Erythroblast (primary cell): ENCODE results near the gene CDC42BPB.

Experiments used
- DNase-seq, 2 experiments: peaks; one replicate each; lab custom pipeline; 2025; lab: John Stamatoyannopoulos, UW
- GATA1 ChIP-seq: IDR thresholded peaks from 2 replicates; pipeline ENCODE4 v1.6.1; 2011; ENCODE audit warnings: low read depth, mild to moderate bottlenecking, control low read depth, low read length, moderate library complexity
- POLR2A ChIP-seq: IDR thresholded peaks from 2 replicates; pipeline ENCODE4 v1.6.1; 2011; ENCODE audit warnings: mild to moderate bottlenecking, low read length

CDC42BPB gene

DNA sequence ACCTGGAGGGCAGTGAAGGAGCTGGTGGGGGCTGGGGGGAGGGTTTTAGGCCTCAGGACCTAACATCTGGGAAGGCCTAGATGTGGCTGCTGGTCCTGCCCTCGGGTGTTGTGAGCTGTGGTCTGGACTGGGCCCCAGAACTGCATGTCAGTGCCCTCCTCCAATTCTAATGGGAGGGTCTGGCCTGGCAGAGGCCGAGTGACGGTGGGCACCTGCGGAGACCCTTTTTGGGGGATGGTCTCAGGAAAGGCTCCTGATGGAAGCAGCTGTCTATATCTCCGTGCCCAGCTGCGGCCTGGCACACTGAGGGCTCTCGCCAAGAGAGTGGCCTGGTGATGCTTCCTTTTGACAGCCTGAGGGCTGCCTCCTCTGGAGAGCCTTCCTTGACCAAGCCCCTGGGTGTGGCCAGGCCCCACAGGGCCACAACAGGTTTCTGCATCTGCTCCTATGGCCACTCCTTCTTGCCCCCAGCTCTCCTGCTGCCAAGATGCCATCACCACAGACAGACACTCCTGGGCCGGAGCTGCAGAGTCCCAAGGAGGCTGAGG is 42.5 kb upstream of the CDC42BPB start:
- DNase-seq, result no peak
- TF ChIP-seq GATA1 (no peak), POLR2A (no peak)

DNA sequence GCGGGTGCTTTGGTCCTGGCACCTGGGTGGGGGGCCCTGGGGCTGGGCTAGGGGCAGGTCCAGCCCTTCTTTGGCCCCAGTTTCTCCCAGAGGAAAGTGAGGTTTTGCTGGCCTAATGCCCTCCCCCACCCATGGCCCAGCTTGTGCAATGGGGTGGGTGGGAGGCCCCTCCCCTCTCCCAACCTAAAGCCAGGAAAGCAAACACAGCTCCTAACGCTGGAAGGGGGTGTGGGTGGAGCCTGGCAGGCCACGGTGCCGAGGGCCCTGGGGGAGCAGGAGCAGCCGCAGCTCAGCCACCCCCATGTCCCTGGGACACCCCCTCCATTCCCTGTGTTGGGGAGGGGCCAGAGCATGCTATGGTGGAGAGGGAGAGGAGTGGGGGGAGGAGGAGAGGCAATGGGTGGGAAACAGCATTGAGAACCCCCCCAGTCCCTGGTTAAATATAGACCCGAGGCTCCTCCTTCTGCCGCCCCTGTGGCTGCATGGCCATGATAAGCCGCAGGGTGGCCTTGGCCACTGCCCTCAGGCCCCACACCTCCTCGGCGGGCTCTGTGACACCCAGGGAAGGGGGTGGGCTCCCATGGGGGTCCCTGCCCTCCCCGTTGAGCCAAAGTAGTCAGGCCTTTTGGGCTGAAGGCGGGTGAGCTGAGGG is 41.9 kb upstream of the CDC42BPB start:
- DNase-seq, result peak; percentile 54 to 69
- TF ChIP-seq GATA1, result no peak
- TF ChIP-seq POLR2A, result no peak

DNA sequence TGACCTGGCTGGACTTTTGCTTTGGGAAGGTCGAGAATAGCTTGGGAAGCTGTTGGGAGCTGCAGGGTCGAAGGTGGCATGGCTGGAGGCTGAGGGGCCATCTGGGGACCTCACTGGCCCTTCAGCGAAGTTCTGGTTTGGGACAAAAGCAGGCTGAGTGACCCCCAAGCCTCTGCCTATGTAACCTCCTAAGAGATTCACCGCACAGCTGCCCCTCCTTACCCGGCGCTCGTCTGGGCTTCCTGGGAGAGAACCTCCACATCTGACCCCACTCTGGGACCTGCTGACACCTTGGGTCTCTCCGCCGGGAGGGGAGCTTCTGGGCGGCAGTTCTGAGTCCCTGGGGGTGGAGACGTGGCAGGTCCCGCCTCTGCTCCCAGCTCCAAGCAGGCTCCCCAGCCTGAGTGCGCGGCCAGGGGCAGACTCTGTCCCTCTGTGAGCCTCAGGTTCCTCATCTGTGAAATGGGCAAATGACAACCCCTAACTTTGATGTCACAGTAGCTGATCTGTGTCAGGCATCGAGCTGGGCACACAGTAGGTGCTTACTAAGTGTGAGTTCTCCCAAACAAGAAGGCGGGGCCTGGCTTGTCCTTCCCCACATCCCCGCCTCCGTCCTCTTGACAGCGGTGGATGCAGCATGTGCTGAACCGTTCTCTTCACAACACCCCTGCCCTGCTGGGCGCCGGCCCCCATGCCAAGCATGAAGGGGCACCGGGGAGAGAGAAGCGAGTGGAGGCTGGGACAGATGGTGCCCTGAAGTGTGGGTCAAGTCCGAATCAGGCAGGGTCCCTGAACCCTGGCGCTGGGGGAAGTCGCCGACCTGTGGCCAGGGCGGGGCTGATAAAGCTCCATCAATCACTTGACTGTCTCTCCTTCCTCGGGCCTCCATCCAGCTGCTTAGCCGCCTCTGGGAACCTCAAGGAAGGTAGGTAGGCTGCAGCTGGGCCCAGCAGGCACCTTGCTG is 40.9 kb upstream of the CDC42BPB start:
- no peak for DNase-seq
- TF ChIP-seq GATA1, result no peak
- TF ChIP-seq POLR2A, result no peak

DNA sequence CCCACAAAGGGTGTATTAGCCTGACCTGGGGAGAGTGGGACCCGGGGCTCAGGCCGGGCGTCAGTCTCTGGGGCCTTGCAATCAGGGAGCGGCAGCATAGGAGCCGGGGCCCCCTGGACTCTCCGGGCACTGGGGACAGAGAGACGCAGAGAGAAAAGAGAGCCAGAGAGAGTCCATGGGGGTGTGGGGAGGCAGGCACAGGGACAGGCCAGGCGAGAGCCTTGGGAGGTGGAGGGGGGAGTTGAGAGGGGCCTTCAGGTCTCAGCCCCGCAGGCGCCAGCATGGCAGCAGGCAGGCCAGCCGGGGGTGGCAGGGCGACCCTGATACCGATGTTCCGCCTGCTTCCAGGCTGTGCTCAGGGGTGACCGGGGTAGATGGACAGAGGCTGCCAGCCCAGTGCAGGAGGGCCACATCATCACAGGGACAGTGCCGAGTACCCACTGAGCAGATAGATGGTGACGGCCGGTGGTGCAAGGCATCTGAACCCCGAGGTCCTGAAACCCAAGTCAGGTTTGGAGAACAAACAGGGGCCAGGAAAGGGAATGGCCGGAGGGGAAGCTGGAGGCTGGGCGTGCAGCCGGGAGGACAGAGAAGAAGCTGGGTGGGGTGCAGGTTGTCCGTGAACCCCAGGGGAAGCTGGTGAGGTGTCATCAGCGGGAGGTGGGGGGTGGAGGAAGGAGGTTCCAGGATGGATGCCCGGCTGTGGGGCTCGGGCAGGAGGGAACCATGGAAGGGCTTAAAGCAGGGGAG is 40.1 kb upstream of the CDC42BPB start:
- no peak for DNase-seq
- no peak for TF ChIP-seq POLR2A
- no peak for TF ChIP-seq GATA1

DNA sequence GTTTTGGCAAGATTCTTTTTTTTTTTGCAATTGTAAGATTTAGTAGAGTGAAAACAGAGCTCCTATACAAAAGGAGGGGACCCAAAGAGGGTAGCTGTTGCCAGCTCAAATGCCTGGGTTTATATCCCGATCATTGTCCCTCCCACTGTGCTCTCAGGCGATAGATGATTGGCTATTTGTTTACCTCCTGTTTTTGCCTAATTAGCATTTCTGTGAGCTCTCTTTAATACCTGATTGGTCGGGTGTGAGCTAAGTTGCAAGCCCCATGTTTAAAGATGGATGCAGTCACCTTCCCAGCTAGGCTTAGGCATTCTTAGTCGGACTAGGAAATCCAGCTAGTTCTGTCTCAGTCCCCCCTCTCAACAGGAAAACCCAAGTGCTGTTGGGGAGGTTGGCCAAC is 39.0 kb upstream of the CDC42BPB start:
- TF ChIP-seq POLR2A (no peak), GATA1 (no peak)

DNA sequence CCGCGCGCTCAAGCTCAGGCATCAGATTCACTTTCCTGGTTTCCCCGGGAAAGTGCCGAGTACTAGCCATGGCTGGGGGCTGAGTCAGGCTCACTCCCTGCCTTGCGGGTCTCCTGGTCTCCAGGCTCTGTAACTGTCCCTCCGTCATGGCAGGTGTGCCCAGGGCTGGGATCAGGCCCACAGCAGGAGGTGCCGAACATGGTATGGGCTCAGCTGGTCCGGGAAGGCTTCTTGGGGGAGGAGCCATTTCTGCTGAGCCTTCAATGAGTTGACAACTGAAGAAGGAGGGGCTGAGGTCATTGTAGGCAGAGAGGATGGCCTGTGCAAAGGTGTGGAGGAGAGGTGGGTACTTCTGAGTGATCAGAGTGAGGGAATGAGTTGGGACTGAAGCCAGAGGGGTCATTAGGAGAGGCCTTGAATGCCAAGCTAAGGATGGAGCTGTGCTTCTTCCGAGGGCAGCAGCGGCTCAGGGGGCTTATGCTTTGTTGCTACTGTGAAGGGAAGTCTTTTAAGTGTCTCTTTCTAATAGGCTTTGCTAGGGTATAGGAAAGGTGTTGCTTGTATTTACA is 37.9 kb upstream of the CDC42BPB start:
- no peak for TF ChIP-seq GATA1
- no peak for TF ChIP-seq POLR2A
- DNase-seq, result no peak

More for the DNA sequence above, 39.0 kb upstream of the CDC42BPB start:
- DNase-seq, result no peak

DNA sequence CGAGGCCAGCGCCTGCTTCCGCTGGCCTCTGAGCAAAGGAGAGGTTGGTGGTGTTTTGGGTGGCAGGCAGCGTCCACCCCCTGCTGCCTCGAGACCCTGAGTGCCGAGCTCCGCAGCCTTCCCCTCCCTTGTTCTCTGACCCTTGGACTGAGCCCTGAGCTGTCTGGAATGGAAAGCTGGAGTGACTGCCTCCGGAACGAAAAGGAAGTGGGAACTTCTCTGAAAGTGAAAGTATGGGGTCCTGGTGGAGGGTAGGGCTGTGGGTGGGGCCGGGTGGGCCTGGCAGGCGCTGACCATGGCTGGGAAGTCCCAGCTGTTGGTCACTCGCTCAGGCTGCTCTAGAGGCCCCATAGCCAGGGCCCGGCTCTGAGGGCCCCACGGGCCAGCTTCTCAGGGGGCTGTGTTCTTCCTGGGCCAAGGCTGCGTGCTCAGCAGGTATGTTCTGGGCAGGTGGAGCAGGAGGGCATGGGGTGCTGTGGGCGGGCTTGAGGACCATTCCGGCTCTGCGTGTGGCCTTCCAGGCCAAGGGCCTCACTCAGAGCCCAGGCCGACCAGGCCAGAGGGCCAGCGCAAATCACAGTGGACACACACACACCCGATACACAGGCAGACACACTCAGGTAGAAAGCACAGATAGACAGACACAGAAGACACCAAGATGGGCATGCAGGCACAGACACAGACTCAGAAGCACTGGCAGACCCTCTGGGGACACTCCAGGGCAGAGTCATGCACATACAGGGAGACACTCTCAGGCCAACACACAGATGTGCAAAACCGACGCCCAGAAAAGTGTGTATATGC is 37.3 kb upstream of the CDC42BPB start, which contains the start of gene EXOC3L4:
EXOC3L4 (plus strand) TSS at position 320 of the 804 bp plus-strand sequence. CDS start 5,495 bp downstream, outside the sequence.
- TF ChIP-seq POLR2A, result no peak
- TF ChIP-seq GATA1, result no peak
- DNase-seq, result no peak

DNA sequence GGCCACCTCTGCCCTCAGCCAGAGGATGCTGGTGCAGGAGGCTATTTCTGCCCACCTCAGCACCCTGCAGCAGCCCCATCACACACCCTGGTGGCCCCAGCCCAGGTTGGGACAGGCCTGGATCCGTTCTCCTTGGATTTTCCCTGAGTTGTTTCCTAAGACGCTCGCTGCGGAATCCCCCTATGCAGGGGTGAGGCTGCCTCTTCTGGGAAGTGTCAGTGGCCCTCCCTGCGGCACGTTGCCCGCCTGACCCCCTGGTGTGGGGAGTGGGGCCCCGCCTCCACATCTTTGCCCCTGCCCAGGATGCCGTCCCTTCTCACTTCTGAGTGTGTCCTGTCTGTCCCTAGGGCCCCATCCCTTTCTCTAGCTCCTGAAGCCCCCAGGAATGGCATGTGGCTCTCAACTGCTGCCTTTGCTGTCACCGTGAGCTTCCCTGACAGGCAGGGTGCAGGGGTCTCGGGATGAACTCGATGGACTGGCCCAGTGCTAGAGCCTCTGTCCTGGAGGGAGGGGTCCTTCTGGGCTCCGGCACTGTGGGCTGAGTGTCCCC is 36.6 kb upstream of the CDC42BPB start:
- DNase-seq, result no peak

DNA sequence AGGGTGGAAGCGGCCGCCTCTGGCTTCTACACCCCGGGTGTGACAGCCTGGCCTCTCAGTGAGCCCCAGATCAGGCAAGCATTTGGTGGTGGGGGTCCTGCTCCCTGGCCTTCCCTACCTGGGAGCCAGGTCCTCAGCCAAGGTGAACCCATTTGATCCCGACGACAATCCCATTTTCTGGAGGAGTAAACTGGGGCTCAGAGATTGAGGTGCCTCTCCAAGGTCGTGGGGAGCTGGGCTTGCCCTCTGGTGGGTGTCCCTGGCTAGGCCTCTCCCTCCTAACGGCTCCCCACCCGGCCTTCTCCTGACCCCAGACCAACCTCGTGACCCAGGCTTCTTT is 34.5 kb upstream of the CDC42BPB start:
- TF ChIP-seq GATA1, result no peak
- TF ChIP-seq POLR2A, result no peak
- DNase-seq, result no peak

More for the DNA sequence above, 36.6 kb upstream of the CDC42BPB start:
- TF ChIP-seq GATA1 (no peak), POLR2A (no peak)

DNA sequence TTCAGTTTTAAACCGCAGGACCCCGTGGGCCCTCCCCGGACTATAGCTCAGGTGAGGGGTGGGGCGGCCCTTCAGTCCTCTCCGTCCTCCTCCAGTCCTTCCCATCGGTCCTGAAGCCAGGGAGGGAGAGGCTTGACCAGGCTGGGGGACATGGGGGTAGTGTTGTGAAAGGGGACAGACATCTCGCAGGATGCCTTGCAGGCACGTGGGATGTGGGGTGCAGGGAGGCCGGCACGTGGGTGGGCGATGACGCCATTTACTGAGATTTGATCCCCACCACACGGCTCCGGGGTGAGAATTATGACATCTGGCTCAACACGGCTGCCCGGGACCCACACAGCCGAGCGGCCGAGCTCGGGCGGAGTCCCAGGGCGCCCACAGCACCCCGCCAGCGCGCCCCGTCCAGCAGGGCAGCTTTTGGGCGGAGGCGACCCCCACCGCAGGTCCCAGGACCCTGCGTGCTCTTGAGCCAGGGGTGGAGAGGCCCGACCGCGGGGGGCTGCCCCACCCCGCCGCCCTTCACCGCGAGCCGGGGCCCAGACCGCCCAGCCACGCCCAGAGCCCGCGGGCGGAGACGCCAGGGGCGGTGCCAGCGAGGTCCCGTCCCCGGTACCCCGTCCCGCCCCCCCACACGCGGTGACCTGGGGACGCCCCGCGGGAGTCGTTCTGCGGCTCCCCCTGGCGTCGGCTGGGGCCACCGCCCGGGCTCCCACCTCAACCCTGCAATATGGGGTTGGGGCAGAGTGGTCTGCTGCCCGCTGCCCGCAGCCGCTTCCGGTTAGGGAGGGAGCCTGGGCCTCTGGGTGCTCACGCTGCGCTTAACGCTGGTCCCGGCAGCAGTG is 33.9 kb upstream of the CDC42BPB start:
- DNase-seq, result peak; percentile 71 to 80
- TF ChIP-seq POLR2A (no peak), GATA1 (no peak)

DNA sequence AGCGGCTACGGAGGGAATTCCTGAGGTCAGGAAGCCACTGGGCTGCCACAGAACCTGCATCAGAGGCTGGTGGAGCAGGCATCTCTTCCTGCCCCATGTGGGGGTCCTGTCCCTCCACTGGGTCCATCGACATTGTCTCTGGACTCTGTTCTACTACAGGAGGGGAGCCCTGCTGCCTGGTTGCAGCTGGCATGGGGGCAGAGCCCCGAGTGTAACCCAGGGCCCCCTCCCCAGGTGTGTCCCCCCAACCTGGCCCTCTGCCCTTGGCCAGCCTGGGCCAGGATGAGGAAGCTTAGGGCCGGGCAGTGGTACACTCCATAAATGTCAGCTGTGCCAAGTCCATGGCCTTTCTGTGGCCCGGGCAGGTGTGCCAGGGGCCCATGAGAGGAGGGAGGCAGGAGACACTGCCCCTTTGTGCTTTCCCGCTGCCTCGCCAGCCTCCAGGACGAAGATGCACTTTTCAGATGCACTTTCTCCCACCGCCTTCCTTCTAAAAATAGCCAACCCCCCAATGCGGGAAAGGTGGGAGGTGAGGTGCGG is 33.2 kb upstream of the CDC42BPB start:
- TF ChIP-seq GATA1 (no peak), POLR2A (no peak)
- no peak for DNase-seq
